Measurements from ENCODE around the gene FAM110A.

- TF ChIP-seq CTCF (IDR thresholded peaks at IDR 0.05) = no peak
- TF ChIP-seq POLR2A (IDR thresholded peaks at IDR 0.05) = no peak
These were observed 53.6 kb downstream of the FAM110A start for GRCh38 chr20:887137-887536.
